ENCODE results near the gene RGL4.
"Not testable (repeated sequence)": the region's sequence is repeated elsewhere in the genome, so short reads cannot be mapped to it uniquely, and the experiment has no call there.

Gene RGL4

GRCh38 chr22:23676841-23677700 lies 13.7 kb upstream of the RGL4 start:
- in situ Hi-C loops (cut with HindIII; ENCODE audit: low pct_ligation_motif_present, low pct_unique_long_range_greater_than_20kb, low sequenced_read_pairs); DNase-seq: not testable (repeated sequence)

DNA sequence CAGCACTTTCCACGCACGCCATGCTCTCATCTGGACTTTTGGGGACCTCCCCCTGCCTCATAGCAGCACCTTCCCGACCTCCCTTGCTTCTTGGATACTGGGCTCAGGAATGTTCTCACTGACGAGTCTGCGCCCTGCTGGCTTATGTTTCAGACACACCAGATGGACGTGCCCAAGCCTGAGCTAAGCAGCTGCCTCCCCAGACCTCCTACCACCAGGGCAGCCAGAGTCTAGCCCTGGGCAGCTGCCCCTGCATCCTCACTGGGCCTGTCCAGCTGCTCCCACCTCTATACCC lies 13.2 kb upstream of the RGL4 start:
- no peak for DNase-seq
- in situ Hi-C loops (cut with HindIII; ENCODE audit: low pct_ligation_motif_present, low pct_unique_long_range_greater_than_20kb, low sequenced_read_pairs) = no loop called here

DNA sequence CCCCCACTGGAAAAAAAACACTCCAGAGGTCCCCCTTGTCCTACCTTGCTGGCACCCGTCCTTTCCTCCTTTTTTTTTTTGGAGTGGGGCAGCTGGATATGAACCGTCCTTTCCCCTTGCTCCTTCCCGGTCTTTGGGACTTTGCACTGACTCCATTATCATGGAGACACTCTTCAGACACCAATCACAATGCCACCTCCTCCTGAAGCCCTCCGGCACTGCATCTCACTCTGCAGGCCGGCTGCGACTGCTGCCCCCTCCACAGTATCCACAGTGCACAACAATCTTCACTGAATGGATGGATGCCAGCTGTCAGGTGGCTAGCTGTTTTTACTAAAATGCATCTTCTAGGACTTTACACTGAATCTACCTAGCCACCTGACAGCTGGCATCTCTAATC lies 12.7 kb upstream of the RGL4 start:
- in situ Hi-C loops (cut with HindIII; ENCODE audit: low pct_ligation_motif_present, low pct_unique_long_range_greater_than_20kb, low sequenced_read_pairs) = no loop called here
- no peak for DNase-seq

DNA sequence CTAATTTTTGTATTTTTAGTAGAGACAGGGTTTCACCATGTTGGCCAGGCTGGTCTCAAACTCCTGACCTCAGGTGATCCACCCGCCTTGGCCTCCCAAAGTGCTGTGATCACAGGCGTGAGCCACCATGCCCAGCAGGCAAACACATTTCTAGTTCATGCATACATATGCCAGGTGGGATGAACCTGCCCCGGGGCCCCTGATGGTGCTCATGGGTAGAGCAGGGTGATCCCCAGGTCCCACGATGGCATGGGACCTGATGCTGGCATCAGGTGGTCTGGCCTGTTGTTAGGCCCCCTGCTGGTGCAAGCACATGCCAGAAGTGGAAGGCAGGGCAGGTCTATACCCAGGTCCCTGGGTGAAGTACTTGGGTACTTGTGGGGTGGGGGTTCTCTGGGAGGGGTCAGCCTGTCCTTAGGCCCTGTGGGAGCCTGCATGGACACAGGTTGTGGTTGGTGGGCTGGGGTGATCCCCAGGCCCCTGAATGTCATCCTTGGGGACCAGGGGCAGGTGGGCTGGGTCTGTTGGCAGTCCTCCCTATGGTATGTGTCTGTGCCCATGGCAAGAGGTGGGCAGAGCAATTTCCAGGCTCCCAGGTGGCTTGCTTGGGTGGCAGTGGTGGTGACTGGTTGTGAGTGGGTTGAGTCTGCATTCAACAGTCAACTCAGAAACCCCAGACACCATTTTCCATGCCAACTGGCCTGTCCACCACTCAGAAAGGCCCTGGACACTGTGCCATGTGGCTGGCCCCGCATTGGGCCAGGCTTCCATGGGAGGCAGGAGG lies 9.6 kb upstream of the RGL4 start:
- DNase-seq = no peak
- in situ Hi-C loops (cut with HindIII; ENCODE audit: low pct_ligation_motif_present, low pct_unique_long_range_greater_than_20kb, low sequenced_read_pairs) = no loop called here

DNA sequence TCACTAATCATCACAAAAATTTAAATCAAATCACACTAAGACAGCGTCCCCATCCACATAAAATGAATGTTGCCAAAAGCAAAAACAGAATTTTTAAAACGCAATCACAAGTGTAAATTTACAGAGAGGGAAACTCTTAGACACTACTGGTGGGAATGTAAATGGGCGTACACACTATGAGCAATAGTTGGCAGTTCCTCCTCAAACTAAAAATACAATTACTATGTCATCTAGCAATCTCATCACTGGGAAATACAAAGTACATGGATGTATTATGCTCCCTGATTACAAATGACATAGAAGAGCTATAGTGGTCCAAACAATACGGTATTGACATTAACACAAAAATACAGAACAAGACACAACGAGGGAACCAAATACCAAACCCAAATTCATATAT lies 8.7 kb upstream of the RGL4 start:
- DNase-seq = no peak
- in situ Hi-C loops (cut with HindIII; ENCODE audit: low pct_ligation_motif_present, low pct_unique_long_range_greater_than_20kb, low sequenced_read_pairs) = no loop called here

DNA sequence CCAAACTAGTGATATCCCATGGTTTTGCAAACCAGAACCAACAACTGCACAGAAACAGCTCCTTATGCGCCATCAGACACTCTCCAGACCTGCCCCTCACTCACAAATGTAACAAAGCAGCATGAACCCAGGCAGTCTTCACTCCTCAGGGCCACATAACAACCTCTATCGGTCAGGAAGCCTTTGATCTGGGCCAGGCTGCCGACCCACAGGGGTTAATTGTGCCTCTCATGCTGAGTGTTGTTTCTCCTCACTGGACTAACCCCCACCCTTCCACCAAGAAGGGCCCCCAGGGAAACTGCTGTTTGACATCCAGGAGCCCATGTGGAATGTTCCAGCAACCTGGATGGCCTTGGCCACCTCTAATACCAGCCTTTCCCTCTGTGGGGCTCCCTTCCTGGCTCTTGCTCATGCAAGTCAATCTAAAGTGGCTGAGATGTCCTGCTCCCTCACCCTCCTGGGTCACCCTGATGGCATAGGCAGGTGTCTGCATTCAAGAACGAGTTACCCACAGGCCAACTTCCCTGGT lies 7.9 kb upstream of the RGL4 start:
- in situ Hi-C loops (cut with HindIII; ENCODE audit: low pct_ligation_motif_present, low pct_unique_long_range_greater_than_20kb, low sequenced_read_pairs) = no loop called here
- no peak for DNase-seq

DNA sequence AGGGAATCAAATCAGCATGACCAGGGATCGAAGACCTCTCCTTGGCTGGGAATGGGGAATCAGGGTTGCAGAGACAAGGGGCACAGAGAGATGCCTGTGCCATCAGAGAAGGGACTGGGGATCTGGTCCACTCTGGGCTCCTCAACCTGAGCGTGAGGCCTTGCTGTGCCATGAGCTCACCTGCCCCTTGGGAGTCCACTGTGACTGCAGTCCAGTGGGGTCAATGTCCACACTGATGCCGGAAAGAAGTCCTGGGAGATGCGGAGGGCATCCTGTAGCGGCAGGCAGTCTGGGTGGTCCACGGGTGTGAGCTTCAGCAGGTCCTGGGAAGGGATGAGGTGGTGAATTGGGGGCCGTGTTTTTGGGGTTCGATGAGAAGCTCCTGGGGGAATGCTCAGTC lies 7.3 kb upstream of the RGL4 start:
- in situ Hi-C loops (cut with HindIII; ENCODE audit: low pct_ligation_motif_present, low pct_unique_long_range_greater_than_20kb, low sequenced_read_pairs) = no loop called here
- no peak for DNase-seq

DNA sequence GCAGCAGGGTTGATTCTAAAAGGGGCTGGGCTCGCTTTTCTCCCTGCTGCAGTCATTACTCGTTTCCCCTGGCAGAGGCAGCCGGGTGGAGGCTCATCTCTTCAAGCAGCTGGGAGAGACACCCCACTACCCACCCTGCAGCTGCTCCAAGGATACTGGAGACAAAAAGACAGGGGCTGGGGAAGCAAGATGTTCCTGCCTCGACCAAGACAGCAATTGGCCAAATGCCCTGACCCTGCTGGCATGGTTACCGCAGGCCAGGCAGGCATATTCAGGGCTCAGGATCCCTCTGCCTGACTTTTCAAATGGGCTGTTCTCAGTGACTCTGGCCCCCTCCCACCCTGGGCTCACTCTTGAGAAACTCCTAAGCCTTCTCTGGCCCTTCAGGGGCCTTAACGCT lies 6.8 kb upstream of the RGL4 start:
- in situ Hi-C loops (cut with HindIII; ENCODE audit: low pct_ligation_motif_present, low pct_unique_long_range_greater_than_20kb, low sequenced_read_pairs) = no loop called here
- DNase-seq = no peak

DNA sequence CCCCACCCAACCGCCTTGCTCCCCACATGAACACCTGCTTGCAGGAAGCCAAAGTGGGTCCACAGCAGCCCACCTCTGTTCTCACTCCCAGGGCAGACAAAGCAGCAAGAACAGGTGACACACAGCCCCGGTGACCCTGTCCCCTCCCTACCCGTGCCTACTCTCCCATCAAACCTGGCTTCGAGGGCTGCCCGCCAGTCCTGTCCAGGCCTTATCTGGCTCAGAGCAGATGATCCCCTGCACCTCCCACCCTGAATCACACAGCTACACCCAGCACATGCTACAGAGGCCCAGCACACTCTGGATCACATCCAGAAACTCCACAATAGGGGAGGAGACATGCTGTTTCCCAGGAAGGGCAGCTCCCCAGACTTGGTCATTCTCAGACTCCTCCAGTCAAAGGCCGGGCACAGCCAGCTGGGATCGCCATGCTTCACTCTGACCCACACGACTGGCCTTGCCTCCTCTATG lies 6.2 kb upstream of the RGL4 start:
- in situ Hi-C loops (cut with HindIII; ENCODE audit: low pct_ligation_motif_present, low pct_unique_long_range_greater_than_20kb, low sequenced_read_pairs) = no loop called here
- DNase-seq = no peak

- in situ Hi-C loops (cut with HindIII; ENCODE audit: low pct_ligation_motif_present, low pct_unique_long_range_greater_than_20kb, low sequenced_read_pairs) = no loop called here
- peak; percentile 26 for DNase-seq
Measured at GRCh38 chr22:23685205-23685784, 5.5 kb upstream of the RGL4 start.

DNA sequence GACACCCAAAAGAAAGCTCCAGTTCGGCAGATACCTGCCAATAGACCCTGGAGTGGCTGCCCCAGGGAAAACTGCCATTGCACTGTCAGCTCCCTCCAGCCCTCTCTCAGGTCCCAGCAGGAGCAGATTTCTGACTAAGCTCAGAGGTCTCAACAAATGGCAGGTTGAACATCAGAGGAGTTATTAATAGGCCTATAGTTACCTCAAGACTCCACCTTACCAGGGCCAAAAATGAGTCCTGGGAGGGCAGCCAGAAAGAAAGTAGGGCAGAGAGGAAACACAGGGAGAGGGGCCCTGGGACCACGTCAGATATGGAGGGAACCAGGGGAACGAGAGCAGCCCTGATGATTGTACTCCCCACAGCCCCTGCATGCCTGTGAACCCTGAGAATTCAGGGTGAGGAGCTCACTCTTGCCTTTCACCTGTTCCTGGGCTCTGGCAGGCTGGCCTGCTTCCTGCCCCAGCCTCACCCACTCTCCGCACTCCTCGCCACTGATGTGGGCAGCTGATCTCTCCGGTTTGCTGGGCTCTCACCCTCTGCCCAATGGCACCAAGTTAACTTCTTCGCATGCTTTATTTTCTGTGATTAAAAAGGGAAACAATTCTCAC lies 4.3 kb upstream of the RGL4 start:
- DNase-seq = no peak
- in situ Hi-C loops (cut with HindIII; ENCODE audit: low pct_ligation_motif_present, low pct_unique_long_range_greater_than_20kb, low sequenced_read_pairs) = no loop called here

- no peak for DNase-seq
- in situ Hi-C loops (cut with HindIII; ENCODE audit: low pct_ligation_motif_present, low pct_unique_long_range_greater_than_20kb, low sequenced_read_pairs) = no loop called here
Measured at GRCh38 chr22:23688121-23688520, 2.7 kb upstream of the RGL4 start.

DNA sequence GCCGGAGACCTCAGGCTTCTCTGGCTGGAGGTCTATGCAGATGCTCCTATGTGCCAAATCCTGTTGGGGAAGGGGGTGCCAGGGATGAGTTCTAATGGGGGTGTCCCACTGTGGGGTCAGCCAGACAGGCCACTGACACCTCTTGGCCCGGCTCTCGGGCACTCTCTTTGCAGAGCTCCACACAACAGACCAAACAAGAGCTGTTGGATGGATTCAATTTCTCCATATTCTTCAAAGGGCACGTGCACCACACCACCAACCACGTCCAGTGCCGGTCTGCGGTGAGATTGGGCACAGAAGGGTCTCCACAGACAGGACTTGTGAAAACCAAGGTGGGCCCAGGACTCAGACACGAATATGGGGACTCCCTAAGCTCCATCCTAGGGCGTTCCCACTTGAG lies 2.2 kb upstream of the RGL4 start:
- in situ Hi-C loops (cut with HindIII; ENCODE audit: low pct_ligation_motif_present, low pct_unique_long_range_greater_than_20kb, low sequenced_read_pairs) = no loop called here
- no peak for DNase-seq

DNA sequence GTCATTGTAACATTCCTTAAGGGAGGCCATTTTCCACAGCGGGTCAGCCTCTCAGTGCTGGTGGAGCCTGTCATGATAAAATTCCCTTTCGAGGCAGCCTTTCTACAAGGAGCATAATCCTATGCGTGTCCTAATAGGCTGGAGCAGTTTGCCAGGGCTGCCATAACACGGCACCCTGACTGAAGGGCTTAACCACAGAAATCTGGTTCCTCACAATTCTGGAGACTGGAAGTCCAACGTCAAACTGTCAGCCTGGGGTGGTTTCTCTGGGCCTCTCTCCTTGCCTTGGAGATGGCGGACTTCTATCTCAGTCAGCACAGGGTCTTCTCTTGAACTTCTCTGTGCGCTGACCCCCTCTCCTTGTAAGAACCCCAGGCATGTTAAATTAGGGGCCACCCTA lies 1.4 kb upstream of the RGL4 start:
- in situ Hi-C loops (cut with HindIII; ENCODE audit: low pct_ligation_motif_present, low pct_unique_long_range_greater_than_20kb, low sequenced_read_pairs) = no loop called here
- no peak for DNase-seq

GRCh38 chr22:23691748-23692423 lies 1.1 kb downstream of the RGL4 start:
- no peak for DNase-seq
- in situ Hi-C loops (cut with HindIII; ENCODE audit: low pct_ligation_motif_present, low pct_unique_long_range_greater_than_20kb, low sequenced_read_pairs) = no loop called here

DNA sequence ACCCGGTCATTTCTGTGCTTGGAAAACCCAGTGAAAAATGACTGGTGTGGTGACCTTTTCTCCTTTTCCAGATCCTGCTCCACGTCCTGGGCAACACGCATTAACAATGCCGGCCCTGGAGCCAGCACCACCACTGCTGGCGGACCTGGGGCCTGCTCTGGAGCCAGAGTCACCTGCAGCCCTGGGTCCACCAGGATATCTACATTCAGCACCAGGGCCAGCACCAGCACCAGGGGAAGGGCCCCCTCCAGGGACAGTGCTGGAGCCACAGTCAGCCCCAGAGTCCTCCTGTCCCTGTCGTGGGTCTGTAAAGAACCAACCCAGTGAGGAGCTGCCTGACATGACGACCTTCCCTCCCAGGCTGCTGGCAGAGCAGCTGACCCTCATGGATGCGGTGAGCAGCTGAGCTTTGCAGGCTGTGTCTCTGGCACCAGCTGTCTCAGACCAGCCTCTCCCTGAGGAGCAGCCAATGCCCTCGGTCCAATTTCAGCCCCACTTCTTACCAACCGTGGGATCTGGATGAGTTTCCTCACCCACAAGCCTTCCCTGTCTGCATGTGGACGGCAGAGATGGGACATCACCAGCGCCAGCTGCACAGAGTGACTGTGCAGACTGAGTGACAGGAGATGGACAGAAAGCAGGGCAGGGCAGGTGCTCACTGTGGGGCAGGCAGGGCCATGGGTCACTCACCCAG lies 1.9 kb downstream of the RGL4 start:
- in situ Hi-C loops (cut with HindIII; ENCODE audit: low pct_ligation_motif_present, low pct_unique_long_range_greater_than_20kb, low sequenced_read_pairs) = no loop called here
- no peak for DNase-seq

- in situ Hi-C loops (cut with HindIII; ENCODE audit: low pct_ligation_motif_present, low pct_unique_long_range_greater_than_20kb, low sequenced_read_pairs) = no loop called here
- no peak for DNase-seq
Measured at GRCh38 chr22:23693979-23694680, 3.3 kb downstream of the RGL4 start.
